Activated T-helper 1 cell treated with anti-CD3 and anti-CD28 coated beads, Interleukin-2, amount 50 U/mL, for 16 hours (primary cell): Measurements from ENCODE around the gene SERPINA10.

Experiments used
- DNase-seq, 2 donors: peaks; one replicate each; pipeline ENCODE4 v3.0.0-alpha.2; 2020; ENCODE audit warnings: low read depth in 1 of 2, low spot score in 1 of 2

SERPINA10 gene

GRCh38 chr14:94292872-94293577 is at the start of gene SERPINA10:
SERPINA10 (minus strand) TSS chr14:94293268; CDS start chr14:94290593, 2,675 bp downstream.
- DNase-seq: no peak

GRCh38 chr14:94342334-94342934 is 49.4 kb upstream of the SERPINA10 start:
- no peak for DNase-seq

GRCh38 chr14:94341656-94342333 is 48.7 kb upstream of the SERPINA10 start:
- no peak for DNase-seq

- no peak for DNase-seq
These were observed 47.5 kb upstream of the SERPINA10 start for GRCh38 chr14:94340533-94340932.

- DNase-seq: no peak
These were observed 45.0 kb upstream of the SERPINA10 start for GRCh38 chr14:94338023-94338422.

- DNase-seq: no peak
These were observed 44.2 kb upstream of the SERPINA10 start for GRCh38 chr14:94337274-94337673.

GRCh38 chr14:94334872-94335271 is 41.8 kb upstream of the SERPINA10 start:
- DNase-seq: no peak

- no peak for DNase-seq
These were observed 39.5 kb upstream of the SERPINA10 start for GRCh38 chr14:94332587-94332986.

- no peak for DNase-seq
These were observed 39.1 kb upstream of the SERPINA10 start for GRCh38 chr14:94332063-94332583.

- no peak for DNase-seq
These were observed 38.4 kb upstream of the SERPINA10 start for GRCh38 chr14:94331462-94331861.

- no peak for DNase-seq
These were observed 37.8 kb upstream of the SERPINA10 start for GRCh38 chr14:94330857-94331256.

- DNase-seq: no peak
These were observed 37.4 kb upstream of the SERPINA10 start for GRCh38 chr14:94330432-94330831.

- DNase-seq: no peak
These were observed 36.8 kb upstream of the SERPINA10 start for GRCh38 chr14:94329857-94330256.

GRCh38 chr14:94328196-94328595 is 35.1 kb upstream of the SERPINA10 start:
- DNase-seq: no peak

- no peak for DNase-seq
These were observed 29.8 kb upstream of the SERPINA10 start, which contains the start of gene SERPINA6 for GRCh38 chr14:94322648-94323570. SERPINA6 (minus strand) TSS chr14:94323336; CDS start chr14:94314648, 8,688 bp downstream.

GRCh38 chr14:94321421-94322271 is 28.6 kb upstream of the SERPINA10 start:
- DNase-seq: no peak

GRCh38 chr14:94320243-94320642 is 27.2 kb upstream of the SERPINA10 start:
- no peak for DNase-seq

- no peak for DNase-seq
These were observed 24.2 kb upstream of the SERPINA10 start for GRCh38 chr14:94317259-94317658.

- DNase-seq: no peak
These were observed 23.6 kb upstream of the SERPINA10 start for GRCh38 chr14:94316692-94317091.

GRCh38 chr14:94314890-94315289 is 21.8 kb upstream of the SERPINA10 start:
- no peak for DNase-seq
